Measurements from ENCODE around the gene TMEM72.
A peak's percentile ranks its signal among the peaks of the same experiment; 100 is the strongest.

Gene TMEM72

GRCh38 chr10:44935201-44935965 is 24.2 kb downstream of the TMEM72 start:
- DNase-seq, result peak; percentile 90

DNA sequence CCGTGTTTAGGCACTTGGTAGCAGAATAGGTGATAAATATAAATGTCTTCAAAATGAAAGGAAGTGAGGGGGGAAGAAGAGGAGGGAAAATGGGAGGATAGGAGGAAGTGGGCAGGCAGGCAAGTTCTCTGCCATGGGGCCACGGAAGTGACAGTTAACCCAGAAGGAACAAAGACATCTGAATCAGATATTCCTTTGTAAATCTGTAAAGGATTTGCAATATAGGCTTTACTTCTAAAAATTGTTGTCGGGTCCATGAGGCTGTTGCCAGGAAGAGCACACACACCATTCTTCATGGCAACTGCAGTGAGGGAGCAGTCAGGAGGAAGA is 24.8 kb downstream of the TMEM72 start:
- DNase-seq, result no peak

DNA sequence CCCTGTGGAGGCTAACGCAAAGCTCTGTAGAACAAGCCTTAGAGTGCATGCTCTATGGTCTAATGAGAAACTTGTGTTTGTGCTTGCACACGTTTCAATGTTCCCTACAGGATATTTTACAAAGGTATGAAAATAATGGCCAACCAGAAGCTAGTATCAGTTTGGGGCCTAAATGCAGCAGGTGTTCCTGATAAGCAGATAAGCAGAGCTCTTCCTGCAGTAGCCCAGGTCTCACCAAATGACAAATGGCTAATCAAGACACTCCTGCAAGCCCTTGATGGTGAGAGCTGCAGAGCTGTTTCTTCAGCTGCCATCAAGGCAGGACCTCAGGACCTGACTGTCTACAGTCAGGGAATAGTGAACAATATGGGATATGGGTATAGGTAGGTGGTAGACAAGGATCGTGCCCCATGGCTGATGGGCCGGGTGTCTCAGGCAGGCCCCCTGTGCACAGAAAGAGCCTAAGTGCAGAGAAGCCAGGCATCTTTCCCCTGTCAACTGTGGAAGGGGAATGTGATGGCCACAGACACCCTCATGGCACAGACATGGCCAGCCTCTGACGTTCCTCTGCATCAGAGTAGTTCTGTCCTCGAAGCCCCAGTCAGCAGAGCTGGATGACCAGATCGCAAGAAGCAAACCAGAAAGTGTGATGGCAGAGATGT is 25.3 kb downstream of the TMEM72 start:
- DNase-seq, result no peak

DNA sequence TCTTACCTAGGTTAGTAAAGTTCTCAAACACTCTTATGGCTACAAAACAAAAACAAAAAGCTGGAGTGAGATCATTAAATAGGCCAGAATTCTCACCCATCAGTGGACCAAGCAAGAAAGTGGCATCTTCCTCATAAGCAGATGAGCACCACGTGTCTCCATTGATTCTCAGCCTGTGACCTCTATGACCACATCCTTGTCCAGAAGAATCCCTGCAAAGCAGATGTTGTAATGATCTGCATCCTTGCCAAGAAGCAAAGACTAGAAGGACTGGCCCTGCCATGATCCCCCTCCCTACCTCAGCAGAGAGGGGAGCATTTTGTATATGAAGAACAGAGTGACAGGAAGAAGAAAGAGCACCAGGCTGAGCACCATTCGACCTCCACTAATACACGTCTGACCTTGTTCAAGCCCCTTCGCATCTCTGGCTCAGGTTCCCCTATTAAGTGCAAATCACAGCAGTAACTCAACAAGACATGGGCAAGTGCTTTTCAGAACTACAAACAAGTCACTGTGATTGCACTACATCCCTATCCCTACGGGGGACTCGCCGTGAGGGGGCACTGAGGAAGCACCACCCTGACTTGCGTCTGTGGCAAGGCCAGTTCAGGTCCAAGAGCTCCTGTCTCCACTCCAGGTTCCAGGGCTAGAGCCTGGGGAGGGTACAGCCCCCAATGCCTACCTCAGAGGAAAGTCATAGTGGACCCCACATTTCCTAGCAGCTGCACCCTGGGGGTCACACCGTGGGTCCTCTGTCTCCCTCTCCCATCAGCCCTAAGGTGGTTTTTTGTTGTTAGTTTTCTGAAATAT is 26.3 kb downstream of the TMEM72 start:
- DNase-seq, result no peak

DNA sequence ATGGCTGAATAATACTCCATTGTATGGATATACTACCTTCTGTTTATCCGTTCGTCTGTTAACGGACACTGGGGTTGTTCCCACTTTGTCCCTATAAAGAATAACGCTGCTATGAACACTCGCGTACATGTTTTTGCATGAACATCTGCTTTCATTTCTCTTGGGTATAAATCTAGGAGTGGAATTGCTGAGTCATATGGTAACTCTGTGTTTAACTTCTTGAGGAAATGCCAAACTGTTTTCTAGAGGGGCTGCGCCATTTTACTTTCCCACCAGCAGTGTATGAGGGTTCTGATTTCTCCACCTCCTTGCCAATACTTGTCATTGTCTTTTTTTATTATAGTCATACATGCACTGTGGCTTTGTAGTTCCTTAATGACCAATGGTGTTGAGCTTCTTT is 27.8 kb downstream of the TMEM72 start:
- peak; percentile 30 for DNase-seq

DNA sequence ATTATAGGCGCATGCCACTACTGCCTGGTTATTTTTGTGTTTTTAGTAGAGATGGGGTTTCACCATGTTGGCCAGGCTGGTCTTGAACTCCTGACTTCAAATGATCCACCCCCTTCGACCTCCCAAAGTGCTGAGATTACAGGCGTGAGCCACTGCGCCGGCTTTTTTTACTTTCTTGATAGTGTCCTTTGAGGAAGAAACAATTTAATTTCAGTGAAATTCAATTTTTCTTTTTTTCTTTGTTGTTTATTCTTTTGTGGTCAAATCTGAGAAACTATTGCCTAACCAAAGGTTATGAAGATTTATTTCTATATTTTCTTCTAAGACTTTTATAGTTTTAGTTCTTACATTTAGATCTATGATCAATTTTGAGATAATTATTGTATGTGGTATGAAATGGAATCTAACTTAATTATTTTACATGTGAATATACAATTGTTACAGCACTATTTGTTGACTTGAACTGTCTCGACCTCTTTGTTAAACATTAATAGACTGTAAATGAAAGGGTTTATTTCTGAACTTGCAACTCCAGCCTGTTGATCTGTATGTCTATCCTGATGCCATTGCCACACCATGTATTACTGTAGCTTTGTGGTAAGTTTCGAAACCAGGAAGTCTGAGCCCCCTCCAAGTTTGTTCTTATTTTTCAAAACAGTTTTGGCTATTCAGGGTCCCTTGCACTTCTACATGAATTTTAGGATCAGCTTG is 28.7 kb downstream of the TMEM72 start:
- no peak for DNase-seq

DNA sequence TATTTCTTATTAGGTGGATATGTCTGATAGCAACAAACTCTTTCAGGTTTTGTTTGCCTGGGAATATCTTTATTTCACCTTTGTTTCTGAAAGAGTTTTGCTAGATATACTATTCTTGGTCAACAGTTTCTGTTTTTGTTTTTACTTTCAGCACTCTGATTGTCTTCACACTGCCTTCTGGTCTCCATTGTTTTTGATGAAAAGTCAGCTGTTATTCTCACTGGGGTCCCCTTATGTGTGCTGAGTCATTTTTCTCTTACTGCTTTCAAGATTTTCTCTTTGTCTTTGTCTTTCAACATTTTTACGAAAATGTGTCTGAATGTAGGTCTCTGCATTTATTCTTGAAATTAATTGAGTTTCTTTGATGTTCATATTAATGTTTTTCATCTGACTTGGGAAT is 33.2 kb downstream of the TMEM72 start:
- no peak for DNase-seq

GRCh38 chr10:44946205-44946604 is 35.1 kb downstream of the TMEM72 start:
- no peak for DNase-seq

GRCh38 chr10:44947371-44948152 is 36.4 kb downstream of the TMEM72 start:
- DNase-seq, result no peak

DNA sequence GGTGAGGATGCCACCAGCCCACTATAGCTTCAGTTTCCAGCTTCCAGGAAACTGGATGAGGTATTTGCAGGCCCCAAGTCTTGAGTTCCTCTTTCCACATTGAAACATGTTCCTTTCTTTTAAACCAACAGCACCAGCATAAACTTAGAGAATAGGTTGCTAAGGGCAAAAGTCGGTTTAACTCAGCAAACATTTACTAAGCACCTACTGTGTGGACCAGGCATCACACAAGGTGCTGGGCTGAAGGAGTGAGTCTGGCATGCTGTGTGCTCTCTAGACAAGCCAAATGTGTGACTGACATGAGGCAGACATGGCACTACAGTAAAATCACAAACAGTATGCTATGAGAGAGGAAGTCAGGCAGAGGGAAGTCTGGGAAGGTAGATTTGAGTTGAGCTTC is 37.5 kb downstream of the TMEM72 start:
- no peak for DNase-seq

GRCh38 chr10:44949127-44949802 is 38.1 kb downstream of the TMEM72 start:
- no peak for DNase-seq

GRCh38 chr10:44949915-44950314 is 38.8 kb downstream of the TMEM72 start:
- DNase-seq, result no peak

GRCh38 chr10:44950326-44951225 is 39.4 kb downstream of the TMEM72 start:
- no peak for DNase-seq

- no peak for DNase-seq
These were observed 40.6 kb downstream of the TMEM72 start for GRCh38 chr10:44951576-44952226.

GRCh38 chr10:44952779-44953231 is 41.7 kb downstream of the TMEM72 start:
- DNase-seq, result no peak

- DNase-seq, result no peak
These were observed 42.9 kb downstream of the TMEM72 start for GRCh38 chr10:44954042-44954441.

GRCh38 chr10:44954962-44955361 is 43.8 kb downstream of the TMEM72 start:
- no peak for DNase-seq

DNA sequence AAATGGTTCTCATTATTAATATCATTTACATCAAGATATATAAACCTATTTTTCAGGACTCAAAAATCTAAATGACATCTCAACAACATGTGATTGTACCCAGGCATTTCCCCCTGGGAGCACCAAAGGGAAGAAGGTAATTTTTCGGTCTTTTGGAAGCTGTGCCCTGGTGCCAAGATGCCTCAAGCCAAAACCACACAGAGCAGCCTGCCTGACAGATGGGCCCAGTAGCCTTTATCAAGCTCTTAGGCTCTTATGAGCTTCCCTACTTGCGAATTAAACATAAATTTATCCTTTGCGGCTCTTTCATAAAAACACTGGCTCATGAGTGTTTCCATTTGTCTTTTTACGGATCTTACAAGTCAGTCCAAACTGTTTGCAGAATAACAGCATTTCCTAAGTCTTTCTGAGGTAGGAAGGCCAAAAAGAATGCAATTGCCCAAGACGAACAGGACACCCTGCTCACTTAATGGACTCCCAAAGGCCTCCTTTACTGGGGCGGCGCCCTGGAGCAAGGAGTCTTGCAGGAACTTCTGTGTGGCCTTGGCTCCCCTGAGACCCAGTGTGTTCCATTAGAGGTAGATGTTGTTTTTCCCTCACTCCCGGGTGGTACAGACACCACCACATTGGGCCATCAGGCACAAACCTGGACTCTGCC is 44.4 kb downstream of the TMEM72 start:
- DNase-seq, result no peak

DNA sequence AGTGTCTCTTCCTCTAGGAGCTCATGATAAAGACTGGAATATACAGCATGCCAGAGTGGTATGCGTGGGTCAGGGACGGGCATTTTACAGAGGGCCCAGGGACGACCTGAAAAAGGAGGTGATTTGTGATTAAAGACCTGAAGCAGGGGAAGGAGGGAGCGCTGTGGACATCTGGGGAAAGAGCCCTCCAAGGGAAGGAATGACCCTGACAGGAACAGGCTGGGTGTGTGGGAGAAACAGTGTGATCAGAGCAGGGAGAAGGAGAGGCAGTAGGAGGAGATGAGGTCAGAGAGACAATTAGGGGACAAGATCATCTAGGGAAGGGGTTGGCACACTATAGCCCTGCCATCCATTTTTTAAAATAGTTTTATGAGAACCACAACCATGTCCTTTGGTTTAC is 45.1 kb downstream of the TMEM72 start:
- no peak for DNase-seq
